HCT116 (cell line): ENCODE measurements around the gene ANKRD13C. TPM values are rescaled to one million over a fixed set of nuclear protein-coding genes. Genes with fewer than 3 reads are reported as not detected.

Source experiments
- ATAC-seq: fragments of 200-7000 bp; cut with Tn5 transposase; 2 replicates; pipeline ENCODE4 v1.9.1; 2020; ENCODE audit warnings: mild to moderate bottlenecking, moderate library complexity
- BruUV-seq: library from RNA; stranded (reverse); fragments of 400-500 nt; replicated peaks from 2 replicates; lab custom pipeline; 2021; lab: Mats Ljungman, UMichigan
- CTCF ChIA-PET: fragments of 300-600 bp; sonication (Branson Sonifier 250); formaldehyde crosslinking; loops from one replicate; lab custom pipeline; 2021; ENCODE audit warnings: antibody characterized with exemption; lab: Charles Lee
- POLR2A ChIA-PET: fragments of 300-600, 350-600 bp; sonication (Branson Sonifier 250); formaldehyde crosslinking; loops from one replicate; lab custom pipeline; 2021; ENCODE audit warnings: antibody characterized with exemption; lab: Charles Lee
- RAD21 ChIA-PET, 2 experiments: fragments of 300-600 bp; sonication (Branson Sonifier 250); formaldehyde crosslinking; loops; one replicate each; lab custom pipeline; 2023; ENCODE audit warnings: low total read pairs in 2 of 2; ENCODE audit not compliant: uncharacterized antibody in 2 of 2, unreplicated experiment in 2 of 2, low non-redundant PET in 1 of 2; lab: Charles Lee
- DNase-seq: peaks from one replicate; pipeline ENCODE4 v3.0.0-alpha.2; 2010; ENCODE audit warnings: low read depth, low spot score
- H2AFZ ChIP-seq: fragments of 200-600 bp; shearing (Covaris generic), sonication (generic); 2 replicates; pipeline ENCODE4 v1.6.1; 2017; ENCODE audit warnings: low read depth, mixed run types, mixed read lengths, antibody characterized with exemption, low read length; ENCODE audit not compliant: poor library complexity, severe bottlenecking
- H3K27ac ChIP-seq: 2 replicates; pipeline ENCODE4 v1.5.1; 2012; ENCODE audit warnings: low read depth, low read length
- H3K27me3 ChIP-seq: fragments of 200-600 bp; sonication (generic); 2 replicates; pipeline ENCODE4 v1.6.1; 2016; ENCODE audit warnings: mixed run types, low read length, mixed read lengths; ENCODE audit not compliant: insufficient read depth
- H3K36me3 ChIP-seq, 2 experiments: fragments of 200-500 bp in 1 of 2; fragments of 200-600 bp in 1 of 2; sonication (Bioruptor generic) in 1 of 2; sonication (generic) in 1 of 2; 2 replicates each; pipeline versions ENCODE4 v1.5.1 to v1.6.1; 2014 to 2016; ENCODE audit warnings: low read length in 2 of 2, inconsistent platforms in 1 of 2, mixed read lengths in 1 of 2, mixed run types in 1 of 2; ENCODE audit not compliant: insufficient read depth in 2 of 2, control insufficient read depth in 1 of 2
- H3K4me1 ChIP-seq, 2 experiments: fragments of 200-600 bp in 1 of 2; sonication (generic) in 1 of 2; 2 replicates each; pipeline versions ENCODE4 v1.5.1 to v1.6.1; 2012 to 2017; ENCODE audit warnings: low read length in 2 of 2, inconsistent platforms in 1 of 2, mild to moderate bottlenecking in 1 of 2, mixed read lengths in 1 of 2, mixed run types in 1 of 2, moderate library complexity in 1 of 2; ENCODE audit not compliant: insufficient read depth in 2 of 2, control insufficient read depth in 1 of 2
- H3K4me2 ChIP-seq: fragments of 200-600 bp; sonication (generic); 2 replicates; pipeline ENCODE4 v1.6.1; 2017; ENCODE audit warnings: mixed run types, low read length, mixed read lengths
- H3K4me3 ChIP-seq, 2 experiments: fragments of 200-600 bp in 1 of 2; sonication (generic) in 1 of 2; replicated peaks in 1 of 2; 2 replicates each; pipeline ENCODE4 v1.5.1; 2011 to 2016; ENCODE audit warnings: low read length in 2 of 2, control low read depth in 1 of 2, low read depth in 1 of 2, mild to moderate bottlenecking in 1 of 2, mixed read lengths in 1 of 2, mixed run types in 1 of 2
- H3K79me2 ChIP-seq: fragments of 200-600 bp; sonication (generic); 2 replicates; pipeline ENCODE4 v1.6.1; 2017; ENCODE audit warnings: mild to moderate bottlenecking, mixed run types, low read length, moderate library complexity, mixed read lengths; ENCODE audit not compliant: insufficient read depth
- H3K9ac ChIP-seq: fragments of 200-600 bp; sonication (generic); 2 replicates; pipeline ENCODE4 v1.6.1; 2016; ENCODE audit warnings: low read length, mixed read lengths
- H3K9me2 ChIP-seq: fragments of 200-600 bp; sonication (generic), shearing (Covaris generic); 2 replicates; pipeline ENCODE4 v1.6.1; 2017; ENCODE audit warnings: mixed run types, mild to moderate bottlenecking, moderate library complexity; ENCODE audit not compliant: insufficient read depth
- H3K9me3 ChIP-seq, 2 experiments: fragments of 200-500 bp in 1 of 2; fragments of 200-600 bp in 1 of 2; sonication (Bioruptor generic) in 1 of 2; sonication (generic) in 1 of 2; 2 replicates each; pipeline ENCODE4 v1.6.1; 2014 to 2017; ENCODE audit warnings: low read length in 2 of 2, mixed read lengths in 2 of 2, inconsistent platforms in 1 of 2, low read depth in 1 of 2, mild to moderate bottlenecking in 1 of 2, mixed run types in 1 of 2, moderate library complexity in 1 of 2; ENCODE audit not compliant: control insufficient read depth in 1 of 2, insufficient read depth in 1 of 2
- H4K20me1 ChIP-seq: fragments of 200-600 bp; sonication (generic), shearing (Covaris generic); 2 replicates; pipeline ENCODE4 v1.6.1; 2017; ENCODE audit warnings: mixed run types, mild to moderate bottlenecking, moderate library complexity; ENCODE audit not compliant: insufficient read depth
- ATF3 ChIP-seq: IDR thresholded peaks from 2 replicates; pipeline ENCODE4 v1.6.1; 2012
- CBX3 ChIP-seq: IDR thresholded peaks from 2 replicates; pipeline ENCODE4 v1.6.1; 2012; ENCODE audit warnings: low read depth
- CEBPB ChIP-seq: IDR thresholded peaks from 2 replicates; pipeline ENCODE4 v1.6.1; 2012; ENCODE audit warnings: low read depth
- CTCF ChIP-seq, 3 experiments: fragments of 200-600 bp in 1 of 3; sonication (generic) in 1 of 3; IDR thresholded peaks in 2 of 3; conservative IDR thresholded peaks in 1 of 3; 2 replicates each; pipeline ENCODE4 v1.5.1; 2012 to 2017; ENCODE audit warnings: low read depth in 2 of 3, low read length in 2 of 3, antibody characterized with exemption in 1 of 3, borderline replicate concordance in 1 of 3, control low read depth in 1 of 3, mild to moderate bottlenecking in 1 of 3, mixed read lengths in 1 of 3, mixed run types in 1 of 3, moderate library complexity in 1 of 3; ENCODE audit not compliant: insufficient read depth in 1 of 3
- FOSL1 ChIP-seq: IDR thresholded peaks from 2 replicates; pipeline ENCODE4 v1.6.1; 2012; ENCODE audit warnings: low read depth
- JUND ChIP-seq: IDR thresholded peaks from 2 replicates; pipeline ENCODE4 v1.6.1; 2012
- POLR2A ChIP-seq: IDR thresholded peaks from 2 replicates; pipeline ENCODE4 v1.7.0; 2011; ENCODE audit warnings: borderline replicate concordance; ENCODE audit not compliant: insufficient read depth, insufficient read length; ENCODE audit errors: extremely low read depth
- RAD21 ChIP-seq: IDR thresholded peaks from 2 replicates; pipeline ENCODE4 v1.6.1; 2012; ENCODE audit warnings: low read depth, mild to moderate bottlenecking
- REST ChIP-seq: IDR thresholded peaks from 2 replicates; pipeline ENCODE4 v1.6.1; 2012; ENCODE audit warnings: low read depth
- SIN3A ChIP-seq: IDR thresholded peaks from 2 replicates; pipeline ENCODE4 v1.6.1; 2012; ENCODE audit warnings: low read depth
- SP1 ChIP-seq: IDR thresholded peaks from 2 replicates; pipeline ENCODE4 v1.6.1; 2012; ENCODE audit warnings: low read depth
- SRF ChIP-seq: IDR thresholded peaks from 2 replicates; pipeline ENCODE4 v1.6.1; 2012; ENCODE audit warnings: low read depth
- intact Hi-C: fragments of 100-400 bp; cut with micrococcal nuclease; formaldehyde crosslinking; loops from 2 replicates; pipeline ENCODE4 v1.10.0; 2022
- total RNA-seq: library from RNA; stranded (reverse); gene quantifications from one replicate; pipeline ENCODE4 v1.2.1, GENCODE V29; 2021; ENCODE audit not compliant: unreplicated experiment

The ANKRD13C gene
- total RNA-seq, 1 experiment from 2014 or later: 21.1 TPM

GRCh38 chr1:70319750-70320149 is 34.8 kb downstream of the ANKRD13C start:
- Histone ChIP-seq H3K4me3 (peak overlapping the region in 1 of 2 experiments; percentile 17; a peak in 2 of 4 replicates), H3K9ac (peak overlapping the region; percentile 33; the same call in 1 of the 2 replicates), H3K27me3 (no peaks in the 10 kb centered on the region), H3K36me3 (peaks cover 0 to 5% of the 10 kb centered on the region in 2 experiments; a peak in 2 of 4 replicates), H3K4me2 (peak overlapping the region; percentile 71), H2AFZ (no peak overlapping the region), H4K20me1 (no peaks in the 10 kb centered on the region), H3K4me1 (peaks cover 28 to 43% of the 10 kb centered on the region in 2 experiments), H3K79me2 (peaks cover 68% of the 10 kb centered on the region), H3K27ac (peak overlapping the region; percentile 74; the same call in 1 of the 2 replicates), H3K9me2 (no peaks in the 10 kb centered on the region), H3K9me3 (no peaks in the 10 kb centered on the region)
- ChIA-PET CTCF (no interaction called here), RAD21 (no interaction called here), POLR2A (no interaction called here)
- peak; percentile 84 for ATAC-seq
- DNase-seq: peak; percentile 49
- TF ChIP-seq CEBPB (no peak), FOSL1 (peak; percentile 66), SRF (no peak; the same call in 1 of the 2 replicates), SP1 (peak; percentile 73), CBX3 (peak; percentile 79; the same call in 1 of the 2 replicates), RAD21 (peak; percentile 12; the same call in 1 of the 2 replicates), SIN3A (0 out of 2 replicates have a peak, but pooled peaks have one; percentile 51), JUND (peak; percentile 77)
- BruUV-seq: no TSS peak
- intact Hi-C loops: no loop called here

GRCh38 chr1:70318191-70318590 is 36.3 kb downstream of the ANKRD13C start:
- no peak for DNase-seq
- POLR2A ChIA-PET: interaction anchor here (0.7 kb wide), 1 partner anchor 85 kb away, joined by 3 read pairs; no protein-coding TSS in a partner anchor
- H3K9ac ChIP-seq: no peak overlapping the region
- no peak for TF ChIP-seq POLR2A
- TF ChIP-seq CTCF (IDR thresholded peaks at IDR 0.05 in 2 of 3, conservative IDR thresholded peaks at IDR 0.05 in 1 of 3; ENCODE audit: borderline replicate concordance in 1 of 3, insufficient read depth in 1 of 3, low read depth in 2 of 3, low read length in 2 of 3): no peak
- TF ChIP-seq FOSL1: peak; percentile 18; the same call in 1 of the 2 replicates
- no peak for TF ChIP-seq REST
- no peak for TF ChIP-seq ATF3
- TF ChIP-seq SRF: no peak
- no peak for TF ChIP-seq CEBPB
- H3K9me2 ChIP-seq: no peaks in the 10 kb centered on the region
- RAD21 ChIA-PET: no interaction called here
- no peak overlapping the region for H2AFZ ChIP-seq
- no peak for ATAC-seq
- H3K9me3 ChIP-seq: no peaks in the 10 kb centered on the region
- peaks cover 63% of the 10 kb centered on the region for H3K79me2 ChIP-seq
- no TSS peak for BruUV-seq
- no peaks in the 10 kb centered on the region for H3K36me3 ChIP-seq
- no peaks in the 10 kb centered on the region for H3K27me3 ChIP-seq
- peak overlapping the region; percentile 41; the same call in 1 of the 2 replicates for H3K27ac ChIP-seq
- H3K4me2 ChIP-seq: peak overlapping the region; percentile 71
- intact Hi-C loops: no loop called here
- H3K4me1 ChIP-seq: peaks cover 32 to 49% of the 10 kb centered on the region in 2 experiments
- CTCF ChIA-PET: no interaction called here
- H3K4me3 ChIP-seq: no peak overlapping the region
- H4K20me1 ChIP-seq: no peaks in the 10 kb centered on the region
